Neural cell (in vitro differentiated cells): ENCODE results near the gene RBMXL3. TPM values are rescaled to one million over a fixed set of nuclear protein-coding genes. Genes with fewer than 3 reads are reported as not detected.

Experiments used
- H2AFZ ChIP-seq: fragments of 200-600, 300-800 bp; sonication (generic), shearing (Covaris generic); 2 replicates; pipeline ENCODE4 v1.6.0; 2014; ENCODE audit warnings: low read depth, mild to moderate bottlenecking, antibody characterized with exemption, low read length, moderate library complexity
- H3F3A ChIP-seq: fragments of 200-600 bp; shearing (Covaris generic); 2 replicates; pipeline ENCODE4 v1.6.1; 2016; ENCODE audit warnings: mild to moderate bottlenecking, moderate library complexity, mixed read lengths, antibody characterized with exemption, low read length; ENCODE audit not compliant: insufficient read depth, poor library complexity, severe bottlenecking
- H3K27ac ChIP-seq: fragments of 200-600, 300-800 bp; sonication (generic), shearing (Covaris generic); 2 replicates; pipeline ENCODE4 v1.5.1; 2014; ENCODE audit warnings: mild to moderate bottlenecking, low read length, moderate library complexity
- H3K27me3 ChIP-seq: fragments of 300-800, 200-600 bp; sonication (generic), shearing (Covaris generic); 2 replicates; pipeline ENCODE4 v1.6.0; 2014; ENCODE audit warnings: mild to moderate bottlenecking, low read depth, low read length, moderate library complexity; ENCODE audit not compliant: insufficient read depth
- H3K36me3 ChIP-seq: fragments of 300-800, 200-600 bp; sonication (generic), shearing (Covaris generic); 2 replicates; pipeline ENCODE4 v1.5.1; 2014; ENCODE audit warnings: mild to moderate bottlenecking, antibody characterized with exemption, low read length, moderate library complexity; ENCODE audit not compliant: insufficient read depth
- H3K4me2 ChIP-seq: fragments of 300-800, 200-600 bp; sonication (generic), shearing (Covaris generic); 2 replicates; pipeline ENCODE4 v1.6.0; 2014; ENCODE audit warnings: mild to moderate bottlenecking, low read length
- H3K4me3 ChIP-seq: fragments of 300-800, 200-600 bp; sonication (generic), shearing (Covaris generic); 2 replicates; pipeline ENCODE4 v1.5.1; 2014; ENCODE audit warnings: mild to moderate bottlenecking, low read length, moderate library complexity
- H3K79me2 ChIP-seq: fragments of 200-600 bp; shearing (Covaris generic); replicated peaks from 2 replicates; pipeline ENCODE4 v1.6.0; 2014; ENCODE audit warnings: mild to moderate bottlenecking, low read length, moderate library complexity; ENCODE audit not compliant: insufficient read depth
- H3K9ac ChIP-seq: fragments of 300-800, 200-600 bp; sonication (generic), shearing (Covaris generic); 2 replicates; pipeline ENCODE4 v1.6.1; 2016; ENCODE audit warnings: mild to moderate bottlenecking, low read length, mixed read lengths
- H3K9me2 ChIP-seq: fragments of 200-600 bp; shearing (Covaris generic); 2 replicates; pipeline ENCODE4 v1.6.1; 2016; ENCODE audit warnings: mild to moderate bottlenecking, low read length, mixed read lengths; ENCODE audit not compliant: insufficient read depth
- H3K9me3 ChIP-seq: fragments of 200-600, 300-800 bp; sonication (generic), shearing (Covaris generic); 2 replicates; pipeline ENCODE4 v1.6.1; 2016; ENCODE audit warnings: mild to moderate bottlenecking, mixed run types, low read length, moderate library complexity, mixed read lengths
- H4K20me1 ChIP-seq: fragments of 200-600 bp; shearing (Covaris generic); 2 replicates; pipeline ENCODE4 v1.6.1; 2016; ENCODE audit warnings: mild to moderate bottlenecking, mixed run types; ENCODE audit not compliant: insufficient read depth
- CTCF ChIP-seq: fragments of 450-650 bp; IDR thresholded peaks from 2 replicates; pipeline ENCODE4 v1.5.1; 2014; ENCODE audit warnings: antibody characterized with exemption, mild to moderate bottlenecking, moderate library complexity; ENCODE audit not compliant: poor library complexity, severe bottlenecking
- EP300 ChIP-seq: fragments of 450-650 bp; conservative IDR thresholded peaks from 2 replicates; pipeline ENCODE4 v1.6.1; 2014; ENCODE audit warnings: antibody characterized with exemption, mild to moderate bottlenecking, moderate library complexity; ENCODE audit not compliant: poor library complexity, severe bottlenecking
- EZH2 ChIP-seq: fragments of 200-600, 300-800 bp; shearing (Covaris generic), sonication (generic); IDR thresholded peaks from 2 replicates; pipeline ENCODE4 v1.6.1; 2014; ENCODE audit warnings: antibody characterized with exemption, low read length, borderline replicate concordance, mild to moderate bottlenecking; ENCODE audit not compliant: insufficient read depth, poor library complexity, severe bottlenecking
- MXI1 ChIP-seq: fragments of 450-650 bp; conservative IDR thresholded peaks from 2 replicates; pipeline ENCODE4 v1.6.1; 2014; ENCODE audit warnings: antibody characterized with exemption, mild to moderate bottlenecking; ENCODE audit not compliant: poor library complexity, severe bottlenecking
- POLR2AphosphoS5 ChIP-seq: IDR thresholded peaks from 2 replicates; pipeline ENCODE4 v1.6.1; 2012
- RAD21 ChIP-seq: fragments of 450-650 bp; conservative IDR thresholded peaks from 2 replicates; pipeline ENCODE4 v1.6.1; 2014; ENCODE audit warnings: antibody characterized with exemption, mild to moderate bottlenecking, moderate library complexity
- REST ChIP-seq: IDR thresholded peaks from 2 replicates; pipeline ENCODE4 v1.6.1; 2012; ENCODE audit warnings: borderline replicate concordance
- SMC3 ChIP-seq: fragments of 450-650 bp; conservative IDR thresholded peaks from 2 replicates; pipeline ENCODE4 v1.6.1; 2014; ENCODE audit warnings: antibody characterized with exemption, mild to moderate bottlenecking, moderate library complexity; ENCODE audit not compliant: poor library complexity
- TAF1 ChIP-seq: IDR thresholded peaks from 2 replicates; pipeline ENCODE4 v1.6.1; 2012; ENCODE audit warnings: low read depth
- polyA plus RNA-seq: library from polyadenylated mRNA; depleted of rRNA; stranded (reverse); fragments of >200 nt; gene quantifications from 2 replicates; pipeline ENCODE4 v1.2.3, GENCODE V29; 2014

Gene RBMXL3
- polyA plus RNA-seq, 1 donor from 2014 or later = not detected

- no peaks in the 10 kb centered on the region for H3K27me3 ChIP-seq
- H3K9me2 ChIP-seq = no peaks in the 10 kb centered on the region
- H2AFZ ChIP-seq = no peak overlapping the region
- TF ChIP-seq EZH2 (no peak), REST (no peak)
- H3K36me3 ChIP-seq = no peaks in the 10 kb centered on the region
- H4K20me1 ChIP-seq = no peaks in the 10 kb centered on the region
- no peaks in the 10 kb centered on the region for H3K79me2 ChIP-seq
- no peaks in the 10 kb centered on the region for H3F3A ChIP-seq
- no peak overlapping the region for H3K27ac ChIP-seq
- H3K4me3 ChIP-seq = no peak overlapping the region
- no peak overlapping the region for H3K4me2 ChIP-seq
- no peaks in the 10 kb centered on the region for H3K9me3 ChIP-seq
- H3K9ac ChIP-seq = no peak overlapping the region
Observed at GRCh38 chrX:115190636-115191489, 1.7 kb downstream of the RBMXL3 start.

GRCh38 chrX:115191490-115192243 is 2.5 kb downstream of the RBMXL3 start:
- Histone ChIP-seq H3K27me3 (no peaks in the 10 kb centered on the region), H3F3A (no peaks in the 10 kb centered on the region), H3K9ac (no peak overlapping the region), H4K20me1 (no peaks in the 10 kb centered on the region), H3K27ac (no peak overlapping the region), H3K9me2 (no peaks in the 10 kb centered on the region), H3K4me3 (no peak overlapping the region), H2AFZ (no peak overlapping the region), H3K4me2 (no peak overlapping the region), H3K36me3 (no peaks in the 10 kb centered on the region), H3K9me3 (no peaks in the 10 kb centered on the region), H3K79me2 (peaks cover 2% of the 10 kb centered on the region)
- no peak for TF ChIP-seq MXI1
- no peak for TF ChIP-seq EZH2
- TF ChIP-seq RAD21 = no peak
- no peak for TF ChIP-seq SMC3
- no peak for TF ChIP-seq POLR2AphosphoS5
- no peak for TF ChIP-seq REST
- no peak for TF ChIP-seq EP300
- TF ChIP-seq CTCF = no peak
- no peak for TF ChIP-seq TAF1
